ENCODE data around the gene CDHR5.

CDHR5 gene

GRCh38 chr11:620935-621814 is 3.6 kb downstream of the CDHR5 start:
- no peak for DNase-seq

DNA sequence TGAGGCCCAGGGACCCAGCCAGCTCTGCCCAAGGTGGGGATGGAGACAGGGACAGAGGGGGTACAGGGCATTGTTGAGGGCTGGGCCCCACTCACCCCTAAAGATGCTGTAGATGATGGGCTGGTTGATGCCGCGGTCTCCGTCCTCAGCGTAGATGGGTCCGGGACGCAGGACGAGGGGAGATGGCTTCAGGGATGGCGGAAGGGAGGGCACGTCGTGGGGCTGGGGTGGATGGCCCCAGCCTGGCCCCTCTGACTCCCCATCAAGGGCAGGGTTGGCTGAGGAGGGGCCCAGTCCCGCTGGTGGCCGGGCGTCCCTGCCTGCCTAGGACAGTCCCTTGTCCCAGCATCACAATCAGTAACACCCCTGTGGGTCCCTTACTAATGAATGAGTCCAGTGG is 4.6 kb downstream of the CDHR5 start:
- no peak for DNase-seq

DNA sequence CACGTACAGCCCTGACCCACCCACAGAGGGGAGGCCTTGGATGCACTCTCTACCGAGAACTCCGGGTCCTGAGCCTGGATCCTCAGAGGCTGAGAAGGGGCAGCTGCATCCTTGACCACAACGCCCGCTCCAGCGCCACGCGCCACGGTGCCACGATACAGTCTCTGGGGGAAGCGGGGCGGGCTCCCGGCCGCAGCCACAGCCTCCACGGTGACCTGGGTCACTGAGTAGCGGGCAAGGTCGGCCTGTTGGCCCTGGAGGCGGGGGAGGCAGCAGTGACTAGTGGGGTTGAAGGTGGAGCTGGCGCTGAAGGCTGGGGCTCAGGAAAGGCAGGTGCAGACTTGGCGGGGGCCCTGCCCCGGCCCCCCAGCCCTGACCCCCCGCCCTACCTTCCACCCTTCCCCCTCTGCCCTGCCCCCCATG is 5.1 kb downstream of the CDHR5 start:
- no peak for DNase-seq

- DNase-seq = no peak
Measured at GRCh38 chr11:618856-619627, 5.7 kb downstream of the CDHR5 start.

DNA sequence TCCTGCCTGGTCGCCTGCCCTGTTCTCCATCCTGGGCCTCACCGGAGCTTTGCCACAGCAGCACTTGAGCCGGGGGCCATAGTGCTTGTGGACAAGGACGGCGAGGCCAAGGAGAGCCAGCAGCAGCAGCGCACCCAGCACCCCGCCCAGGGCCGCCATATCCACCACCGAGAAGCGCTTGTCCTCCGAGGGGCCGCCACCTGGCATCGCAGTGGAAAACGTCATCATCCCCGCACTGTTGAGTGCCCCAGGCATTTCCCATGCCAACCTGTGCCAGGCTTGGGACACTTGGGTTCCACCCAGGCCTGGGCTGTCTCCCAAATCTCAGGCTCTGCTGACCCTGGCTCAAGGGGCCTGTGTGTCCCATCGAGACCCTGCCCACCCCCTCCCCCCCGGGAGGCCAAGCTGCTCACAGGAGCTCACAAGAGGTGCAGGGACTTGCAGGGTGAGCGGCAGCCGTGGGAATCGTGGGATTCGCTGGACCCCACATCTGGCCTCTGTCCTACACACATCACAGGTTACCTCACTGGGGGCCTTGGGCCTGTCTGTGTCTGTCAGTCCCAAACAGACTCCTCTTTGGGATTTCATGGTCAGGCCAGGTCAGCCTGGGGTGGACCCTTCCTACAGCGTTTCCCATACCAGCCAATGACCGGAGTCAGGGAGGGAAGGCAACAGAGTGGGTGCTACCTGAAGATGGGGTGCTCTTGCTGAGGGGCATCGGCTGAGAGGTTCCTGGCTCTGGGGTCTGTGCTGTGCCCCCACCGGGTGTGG is 6.7 kb downstream of the CDHR5 start:
- DNase-seq = no peak

- no peak for DNase-seq
Measured at GRCh38 chr11:617199-617911, 7.4 kb downstream of the CDHR5 start.

GRCh38 chr11:616320-617198 is 8.2 kb downstream of the CDHR5 start:
- no peak for DNase-seq

GRCh38 chr11:615504-616319 is 9.0 kb downstream of the CDHR5 start, which contains the start of gene IRF7:
Gene IRF7, minus strand, starts transcription at chr11:615950. Its CDS starts 586 bp downstream, at chr11:615364.
- DNase-seq = peak; percentile 75

- no peak for DNase-seq
Measured at GRCh38 chr11:614623-615503, 9.9 kb downstream of the CDHR5 start.

DNA sequence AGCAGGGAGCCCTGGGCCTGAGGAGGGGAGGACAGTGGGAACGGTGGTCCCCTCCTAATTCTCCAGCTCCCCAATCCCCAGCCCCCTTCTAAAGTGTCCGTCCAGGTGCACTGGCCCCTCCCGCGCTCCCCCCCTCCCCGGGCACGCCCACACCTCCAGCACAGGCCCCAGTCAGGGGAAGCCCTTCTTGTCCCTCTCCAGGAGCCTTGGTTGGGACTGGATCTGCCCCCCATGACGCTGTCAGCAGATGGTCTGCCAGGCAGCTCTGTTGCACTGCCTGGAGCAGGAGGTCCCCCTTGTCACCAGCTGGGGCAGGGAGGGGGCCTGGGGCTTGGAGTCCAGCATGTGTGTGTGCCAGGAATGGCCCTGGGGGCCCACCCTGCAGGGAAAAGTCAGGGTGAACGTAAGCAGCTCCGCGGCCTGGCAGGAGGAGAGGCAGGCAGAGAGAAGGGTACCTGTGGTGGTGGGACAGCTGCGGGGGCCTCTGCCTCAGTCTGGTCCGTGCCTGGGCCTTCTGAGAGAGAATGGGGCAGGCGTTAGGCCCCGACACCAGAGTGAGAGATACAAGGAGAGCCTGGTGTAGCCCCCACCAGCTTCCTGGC is 10.6 kb downstream of the CDHR5 start:
- DNase-seq = no peak

GRCh38 chr11:613369-613968 is 11.3 kb downstream of the CDHR5 start:
- peak; percentile 82 for DNase-seq

DNA sequence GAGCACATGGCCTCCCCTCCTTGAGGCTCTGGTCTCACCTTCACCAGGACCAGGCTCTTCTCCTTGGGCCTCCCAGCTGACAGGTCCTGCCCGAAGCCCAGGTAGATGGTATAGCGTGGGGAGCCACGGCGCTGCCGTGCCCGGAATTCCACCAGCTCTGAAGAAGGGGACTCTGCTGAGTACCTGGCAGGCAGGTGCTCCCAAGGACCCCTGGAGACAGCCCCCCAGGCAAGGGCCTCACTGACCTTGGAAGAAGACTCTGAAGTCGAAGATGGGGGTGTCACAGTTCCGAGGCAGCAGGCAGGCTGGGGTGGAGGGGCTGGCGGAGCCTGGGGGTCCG is 11.8 kb downstream of the CDHR5 start:
- DNase-seq = no peak

GRCh38 chr11:612201-612960 is 12.4 kb downstream of the CDHR5 start:
- DNase-seq = no peak

DNA sequence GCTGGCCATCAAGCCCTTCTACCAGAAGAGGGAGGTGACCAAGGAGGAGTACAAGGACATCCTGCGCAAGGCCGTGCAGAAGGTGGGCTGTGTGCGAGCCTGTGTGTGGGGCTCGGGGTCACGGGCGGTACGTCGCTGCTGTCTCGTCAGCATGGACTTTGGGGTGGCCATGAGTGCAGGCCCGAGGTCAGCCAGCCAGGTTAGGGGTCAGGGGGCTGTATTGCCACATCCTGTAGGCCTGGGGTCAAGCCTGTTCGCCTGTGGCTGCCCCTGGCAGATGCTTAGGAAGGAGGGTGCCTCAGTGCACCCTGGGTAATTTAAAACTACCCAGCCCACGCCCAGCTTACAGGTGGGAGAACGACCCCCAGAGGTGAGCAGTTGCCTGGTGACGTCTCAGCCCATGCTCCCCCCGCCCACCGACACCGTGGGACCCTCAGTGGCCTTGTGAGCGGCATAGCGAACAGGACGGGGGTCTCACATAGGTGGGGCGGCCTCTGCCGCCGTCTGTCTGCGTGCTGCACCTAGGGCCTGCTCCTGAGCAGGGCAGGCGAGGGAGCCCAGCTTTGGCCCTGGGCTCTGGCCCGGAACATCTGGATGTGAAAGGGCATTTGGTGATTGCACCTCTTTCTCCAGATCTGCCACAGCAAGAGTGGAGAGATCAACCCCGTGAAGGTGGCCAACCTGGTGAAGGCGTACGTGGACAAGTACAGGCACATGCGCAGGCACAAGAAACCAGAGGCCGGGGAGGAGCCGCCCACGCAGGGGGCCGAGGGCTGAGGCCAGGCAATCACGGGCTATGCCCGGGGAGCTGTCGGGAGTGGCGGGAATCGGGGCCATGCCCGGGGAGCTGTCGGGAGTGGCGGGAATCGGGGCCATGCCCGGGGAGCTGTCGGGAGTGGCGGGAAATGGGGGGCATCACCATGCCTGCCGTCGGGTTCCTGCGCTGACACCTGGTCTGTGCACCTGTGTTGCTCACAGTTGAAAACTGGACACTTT is 13.5 kb downstream of the CDHR5 start:
- DNase-seq = no peak

DNA sequence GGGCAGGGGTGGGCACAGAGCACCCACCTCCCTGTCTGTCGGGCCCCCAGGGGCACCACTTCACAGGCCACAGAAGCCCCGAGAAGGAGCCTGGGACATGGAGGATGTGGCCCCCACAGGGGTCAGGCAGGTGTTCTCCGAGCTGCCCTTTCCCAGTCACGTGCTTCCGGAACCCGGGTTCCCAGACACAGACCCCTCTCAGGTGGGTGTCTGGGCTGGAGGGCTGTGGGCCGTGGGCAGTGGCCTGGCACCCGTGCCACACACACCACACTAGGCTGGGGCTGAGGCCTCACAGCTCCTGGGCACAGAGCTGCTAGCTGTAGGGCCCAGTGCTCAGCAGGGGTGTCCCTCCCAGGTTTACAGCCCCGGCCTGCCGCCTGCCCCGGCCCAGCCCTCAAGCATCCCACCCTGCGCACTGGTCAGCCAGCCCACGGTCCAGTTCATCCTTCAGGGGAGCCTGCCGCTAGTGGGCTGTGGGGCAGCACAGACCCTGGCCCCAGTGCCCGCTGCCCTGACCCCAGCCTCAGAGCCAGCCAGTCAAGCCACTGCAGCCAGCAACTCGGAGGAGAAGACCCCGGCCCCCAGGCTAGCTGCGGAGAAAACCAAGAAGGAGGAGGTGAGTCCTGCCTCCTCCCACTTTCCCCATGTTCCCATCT is 14.5 kb downstream of the CDHR5 start:
- DNase-seq = no peak

GRCh38 chr11:609341-609811 is 15.4 kb downstream of the CDHR5 start:
- DNase-seq = no peak

Data from activated naive CD4-positive, alpha-beta T cell treated with anti-CD3 and anti-CD28 coated beads, Interleukin-2, amount 50 U/mL, for 16 hours (primary cell).